HEK293 (cell line): ENCODE data around the gene NOC2L.

ENCODE experiments used
- BCL11A ChIP-seq: fragments of 450-650 bp; formaldehyde crosslinking; IDR thresholded peaks from 2 replicates; pipeline ENCODE4 v1.5.1; 2016; ENCODE audit warnings: low read depth, missing biosample characterization, missing genetic modification characterization
- GLIS1 ChIP-seq: fragments of 450-650 bp; formaldehyde crosslinking; IDR thresholded peaks from 2 replicates; pipeline ENCODE4 v1.5.1; 2016; ENCODE audit warnings: missing biosample characterization, missing genetic modification characterization
- HOXC10 ChIP-seq: sonication (generic); formaldehyde crosslinking; IDR thresholded peaks from 2 replicates; pipeline ENCODE4 v1.8.1; 2023; ENCODE audit warnings: mild to moderate bottlenecking, missing genetic modification reagents
- KLF8 ChIP-seq: fragments of 450-650 bp; formaldehyde crosslinking; IDR thresholded peaks from 2 replicates; pipeline ENCODE4 v1.5.1; 2016; ENCODE audit warnings: missing biosample characterization, missing genetic modification characterization
- PRDM10 ChIP-seq: fragments of 450-650 bp; formaldehyde crosslinking; IDR thresholded peaks from 2 replicates; pipeline ENCODE4 v1.5.1; 2016; ENCODE audit warnings: missing biosample characterization, missing genetic modification characterization
- PRDM2 ChIP-seq: fragments of 450-650 bp; formaldehyde crosslinking; IDR thresholded peaks from 2 replicates; pipeline ENCODE4 v1.5.1; 2016; ENCODE audit warnings: missing biosample characterization, missing genetic modification characterization, borderline replicate concordance
- ZBTB26 ChIP-seq: fragments of 450-650 bp; formaldehyde crosslinking; optimal IDR thresholded peaks from 2 replicates; pipeline ENCODE3; 2016; ENCODE audit warnings: missing biosample characterization, mild to moderate bottlenecking, missing genetic modification characterization
- ZEB2 ChIP-seq: fragments of 450-650 bp; formaldehyde crosslinking; IDR thresholded peaks from 2 replicates; pipeline ENCODE4 v1.5.1; 2016; ENCODE audit warnings: missing biosample characterization, missing genetic modification characterization
- ZNF121 ChIP-seq: fragments of 450-650 bp; formaldehyde crosslinking; IDR thresholded peaks from 2 replicates; pipeline ENCODE4 v1.5.1; 2016; ENCODE audit warnings: missing biosample characterization, missing genetic modification characterization
- ZNF132 ChIP-seq: fragments of 450-650 bp; formaldehyde crosslinking; IDR thresholded peaks from 2 replicates; pipeline ENCODE4 v1.5.1; 2017; ENCODE audit warnings: missing biosample characterization, missing genetic modification characterization, borderline replicate concordance
- ZNF335 ChIP-seq: fragments of 450-650 bp; formaldehyde crosslinking; conservative IDR thresholded peaks from 2 replicates; pipeline ENCODE4 v1.5.1; 2016; ENCODE audit warnings: missing biosample characterization, missing genetic modification characterization
- ZNF341 ChIP-seq: fragments of 450-650 bp; formaldehyde crosslinking; IDR thresholded peaks from 2 replicates; pipeline ENCODE4; 2016; ENCODE audit warnings: low read depth, missing biosample characterization, missing genetic modification characterization
- ZNF391 ChIP-seq: fragments of 450-650 bp; formaldehyde crosslinking; IDR thresholded peaks from 2 replicates; pipeline ENCODE4 v1.5.1; 2016; ENCODE audit warnings: low read depth, missing biosample characterization, missing genetic modification characterization, borderline replicate concordance
- ZNF423 ChIP-seq: fragments of 450-650 bp; formaldehyde crosslinking; IDR thresholded peaks from 2 replicates; pipeline ENCODE4 v1.5.1; 2016; ENCODE audit warnings: missing biosample characterization, missing genetic modification characterization
- ZNF510 ChIP-seq: fragments of 450-650 bp; formaldehyde crosslinking; IDR thresholded peaks from 2 replicates; pipeline ENCODE4 v1.5.1; 2018; ENCODE audit warnings: mild to moderate bottlenecking, missing genetic modification characterization, missing biosample characterization; ENCODE audit not compliant: insufficient replicate concordance
- ZNF549 ChIP-seq: fragments of 450-650 bp; IDR thresholded peaks from 2 replicates; pipeline ENCODE4 v1.5.1; 2018; ENCODE audit warnings: missing biosample characterization, missing genetic modification characterization, mild to moderate bottlenecking, inconsistent platforms, moderate library complexity
- ZNF629 ChIP-seq: fragments of 450-650 bp; formaldehyde crosslinking; IDR thresholded peaks from 2 replicates; pipeline ENCODE4 v1.5.1; 2017; ENCODE audit warnings: missing biosample characterization, missing genetic modification characterization
- ZNF747 ChIP-seq: fragments of 450-650 bp; formaldehyde crosslinking; IDR thresholded peaks from 2 replicates; pipeline ENCODE4 v1.5.1; 2016; ENCODE audit warnings: missing biosample characterization, missing genetic modification characterization
- ZNF792 ChIP-seq: fragments of 450-650 bp; formaldehyde crosslinking; IDR thresholded peaks from 2 replicates; pipeline ENCODE4 v1.5.1; 2016; ENCODE audit warnings: missing biosample characterization, missing genetic modification characterization
- ZXDB ChIP-seq: fragments of 450-650 bp; formaldehyde crosslinking; IDR thresholded peaks from 2 replicates; pipeline ENCODE4 v1.5.1; 2016; ENCODE audit warnings: missing biosample characterization, missing genetic modification characterization
- TF ChIP-seq, protein P1 (sequence below): fragments of 450-650 bp; formaldehyde crosslinking; IDR thresholded peaks from 2 replicates; pipeline ENCODE4 v1.5.1; 2016; ENCODE audit warnings: missing biosample characterization, missing genetic modification characterization
- TF ChIP-seq, protein P2 (sequence below): fragments of 450-650 bp; formaldehyde crosslinking; IDR thresholded peaks from 2 replicates; pipeline ENCODE4 v1.5.1; 2016; ENCODE audit warnings: missing biosample characterization, missing genetic modification characterization, borderline replicate concordance
- TF ChIP-seq, protein P3 (sequence below): fragments of 450-650 bp; formaldehyde crosslinking; IDR thresholded peaks from 2 replicates; pipeline ENCODE4 v1.5.1; 2016; ENCODE audit warnings: missing biosample characterization, missing genetic modification characterization, low read depth

NOC2L gene

GRCh38 chr1:941015-941587, 18.0 kb downstream of the NOC2L start (continued):
- TF ChIP-seq, protein P1, sequence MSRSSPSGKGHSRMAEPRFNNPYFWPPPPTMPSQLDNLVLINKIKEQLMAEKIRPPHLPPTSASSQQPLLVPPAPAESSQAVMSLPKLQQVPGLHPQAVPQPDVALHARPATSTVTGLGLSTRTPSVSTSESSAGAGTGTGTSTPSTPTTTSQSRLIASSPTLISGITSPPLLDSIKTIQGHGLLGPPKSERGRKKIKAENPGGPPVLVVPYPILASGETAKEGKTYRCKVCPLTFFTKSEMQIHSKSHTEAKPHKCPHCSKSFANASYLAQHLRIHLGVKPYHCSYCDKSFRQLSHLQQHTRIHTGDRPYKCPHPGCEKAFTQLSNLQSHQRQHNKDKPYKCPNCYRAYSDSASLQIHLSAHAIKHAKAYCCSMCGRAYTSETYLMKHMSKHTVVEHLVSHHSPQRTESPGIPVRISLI (tag by site-specific recombination) = no peak
- TF ChIP-seq ZNF121 (tag by site-specific recombination) (0 out of 2 replicates have a peak, but pooled peaks have one; percentile 10), ZNF549 (tag by site-specific recombination) (no peak), ZNF423 (tag by site-specific recombination) (0 out of 2 replicates have a peak, but pooled peaks have one; percentile 4), ZNF132 (tag by site-specific recombination) (no peak), PRDM10 (tag by site-specific recombination) (0 out of 2 replicates have a peak, but pooled peaks have one; percentile 3), ZNF747 (no peak), ZEB2 (tag by site-specific recombination) (peak; percentile 34), GLIS1 (peak; percentile 41; the same call in 1 of the 2 replicates), ZNF391 (tag by site-specific recombination) (peak; percentile 44; the same call in 1 of the 2 replicates), PRDM2 (tag by site-specific recombination) (0 out of 2 replicates have a peak, but pooled peaks have one; percentile 29), KLF8 (tag by site-specific recombination) (peak; percentile 12), ZNF341 (tag by site-specific recombination) (0 out of 2 replicates have a peak, but pooled peaks have one; percentile 4), ZXDB (tag by site-specific recombination) (0 out of 2 replicates have a peak, but pooled peaks have one; percentile 23), ZNF629 (tag by site-specific recombination) (0 out of 2 replicates have a peak, but pooled peaks have one; percentile 13), HOXC10 (CRISPR knock-in tag) (no peak), ZBTB26 (tag by site-specific recombination) (peak; percentile 49), BCL11A (tag by site-specific recombination) (peak; percentile 96), ZNF510 (tag by site-specific recombination) (no peak), ZNF792 (0 out of 2 replicates have a peak, but pooled peaks have one; percentile 20), ZNF335 (tag by site-specific recombination) (peak; percentile 76; the same call in 1 of the 2 replicates)
- TF ChIP-seq, protein P2, sequence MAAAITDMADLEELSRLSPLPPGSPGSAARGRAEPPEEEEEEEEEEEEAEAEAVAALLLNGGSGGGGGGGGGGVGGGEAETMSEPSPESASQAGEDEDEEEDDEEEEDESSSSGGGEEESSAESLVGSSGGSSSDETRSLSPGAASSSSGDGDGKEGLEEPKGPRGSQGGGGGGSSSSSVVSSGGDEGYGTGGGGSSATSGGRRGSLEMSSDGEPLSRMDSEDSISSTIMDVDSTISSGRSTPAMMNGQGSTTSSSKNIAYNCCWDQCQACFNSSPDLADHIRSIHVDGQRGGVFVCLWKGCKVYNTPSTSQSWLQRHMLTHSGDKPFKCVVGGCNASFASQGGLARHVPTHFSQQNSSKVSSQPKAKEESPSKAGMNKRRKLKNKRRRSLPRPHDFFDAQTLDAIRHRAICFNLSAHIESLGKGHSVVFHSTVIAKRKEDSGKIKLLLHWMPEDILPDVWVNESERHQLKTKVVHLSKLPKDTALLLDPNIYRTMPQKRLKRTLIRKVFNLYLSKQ (tag by site-specific recombination) = no peak
- TF ChIP-seq, protein P3, sequence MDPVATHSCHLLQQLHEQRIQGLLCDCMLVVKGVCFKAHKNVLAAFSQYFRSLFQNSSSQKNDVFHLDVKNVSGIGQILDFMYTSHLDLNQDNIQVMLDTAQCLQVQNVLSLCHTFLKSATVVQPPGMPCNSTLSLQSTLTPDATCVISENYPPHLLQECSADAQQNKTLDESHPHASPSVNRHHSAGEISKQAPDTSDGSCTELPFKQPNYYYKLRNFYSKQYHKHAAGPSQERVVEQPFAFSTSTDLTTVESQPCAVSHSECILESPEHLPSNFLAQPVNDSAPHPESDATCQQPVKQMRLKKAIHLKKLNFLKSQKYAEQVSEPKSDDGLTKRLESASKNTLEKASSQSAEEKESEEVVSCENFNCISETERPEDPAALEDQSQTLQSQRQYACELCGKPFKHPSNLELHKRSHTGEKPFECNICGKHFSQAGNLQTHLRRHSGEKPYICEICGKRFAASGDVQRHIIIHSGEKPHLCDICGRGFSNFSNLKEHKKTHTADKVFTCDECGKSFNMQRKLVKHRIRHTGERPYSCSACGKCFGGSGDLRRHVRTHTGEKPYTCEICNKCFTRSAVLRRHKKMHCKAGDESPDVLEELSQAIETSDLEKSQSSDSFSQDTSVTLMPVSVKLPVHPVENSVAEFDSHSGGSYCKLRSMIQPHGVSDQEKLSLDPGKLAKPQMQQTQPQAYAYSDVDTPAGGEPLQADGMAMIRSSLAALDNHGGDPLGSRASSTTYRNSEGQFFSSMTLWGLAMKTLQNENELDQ (tag by site-specific recombination) = no peak
